ENCODE results near the gene TMEM60. TPM values are rescaled to one million over a fixed set of nuclear protein-coding genes. Genes with fewer than 3 reads are reported as not detected.
A peak's percentile ranks its signal among the peaks of the same experiment; 100 is the strongest.
"Not testable (repeated sequence)": the region's sequence is repeated elsewhere in the genome, so short reads cannot be mapped to it uniquely, and the experiment has no call there.

Gene TMEM60, protein sequence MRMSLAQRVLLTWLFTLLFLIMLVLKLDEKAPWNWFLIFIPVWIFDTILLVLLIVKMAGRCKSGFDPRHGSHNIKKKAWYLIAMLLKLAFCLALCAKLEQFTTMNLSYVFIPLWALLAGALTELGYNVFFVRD
- total RNA-seq: 10 to 100 TPM; 13.2 to 19.4 TPM

DNA sequence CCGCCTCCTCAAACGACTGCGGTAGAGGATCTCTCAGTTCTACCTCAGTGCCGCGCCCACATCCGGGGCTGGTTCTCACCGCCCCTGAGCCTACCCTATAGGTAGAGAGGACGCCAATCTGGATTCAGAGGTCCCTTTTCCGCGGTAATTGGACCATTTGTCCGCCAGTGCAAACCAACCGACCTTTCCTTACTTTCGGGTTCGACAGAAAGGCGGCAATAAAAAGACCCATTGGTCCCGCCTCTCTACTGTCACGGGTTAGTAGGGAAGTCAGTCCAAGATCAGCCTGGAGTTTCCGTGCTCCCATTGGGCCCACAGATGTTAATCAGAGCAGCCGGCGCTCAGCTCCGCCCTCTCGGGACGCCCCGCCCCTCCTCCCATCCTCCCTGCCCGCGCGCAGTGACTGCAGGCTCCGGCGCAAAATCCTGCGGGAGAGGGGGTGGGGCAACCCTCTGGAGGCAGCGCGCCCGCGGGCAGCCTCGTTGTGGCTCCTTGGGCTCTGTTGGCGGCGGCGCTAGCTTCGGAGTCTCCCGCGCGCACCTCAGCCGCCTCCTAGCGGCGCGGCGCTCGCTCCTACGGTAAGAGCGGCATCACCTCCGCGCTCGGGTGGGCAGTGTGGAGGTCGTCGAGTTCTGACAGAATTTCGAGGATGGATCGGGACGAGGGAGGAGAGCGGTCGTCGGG is at the start of gene TMEM60, which contains the start of gene PHTF2:
Gene TMEM60, minus strand, starts transcription at position 41 of the 684 bp plus-strand sequence. CDS start 4,061 bp downstream, outside the sequence.
Gene PHTF2, plus strand, starts transcription at position 380 of the 684 bp plus-strand sequence.
- DNase-seq (peak; percentile 98), ATAC-seq (peak; percentile 91)
- CTCF ChIA-PET: interaction anchor here (0.6 to 1.9 kb wide), 6 partner anchors 13 to 137 kb away, joined by 3 to 15 read pairs (median 4); partner anchors contain the start of gene RSBN1L
- Mint-ChIP-seq H3K27me3 (no peaks in the 10 kb centered on the region), H3K27ac (peak within 1 kb of the TSS; percentile 91), H3K9me3 (ENCODE audit: low read depth) (no peaks in the 10 kb centered on the region), H3K4me3 (peak within 1 kb of the TSS; percentile 93), H3K36me3 (peaks cover 29% of the 10 kb centered on the region), H3K4me1 (peaks cover 61% of the 10 kb centered on the region)

DNA sequence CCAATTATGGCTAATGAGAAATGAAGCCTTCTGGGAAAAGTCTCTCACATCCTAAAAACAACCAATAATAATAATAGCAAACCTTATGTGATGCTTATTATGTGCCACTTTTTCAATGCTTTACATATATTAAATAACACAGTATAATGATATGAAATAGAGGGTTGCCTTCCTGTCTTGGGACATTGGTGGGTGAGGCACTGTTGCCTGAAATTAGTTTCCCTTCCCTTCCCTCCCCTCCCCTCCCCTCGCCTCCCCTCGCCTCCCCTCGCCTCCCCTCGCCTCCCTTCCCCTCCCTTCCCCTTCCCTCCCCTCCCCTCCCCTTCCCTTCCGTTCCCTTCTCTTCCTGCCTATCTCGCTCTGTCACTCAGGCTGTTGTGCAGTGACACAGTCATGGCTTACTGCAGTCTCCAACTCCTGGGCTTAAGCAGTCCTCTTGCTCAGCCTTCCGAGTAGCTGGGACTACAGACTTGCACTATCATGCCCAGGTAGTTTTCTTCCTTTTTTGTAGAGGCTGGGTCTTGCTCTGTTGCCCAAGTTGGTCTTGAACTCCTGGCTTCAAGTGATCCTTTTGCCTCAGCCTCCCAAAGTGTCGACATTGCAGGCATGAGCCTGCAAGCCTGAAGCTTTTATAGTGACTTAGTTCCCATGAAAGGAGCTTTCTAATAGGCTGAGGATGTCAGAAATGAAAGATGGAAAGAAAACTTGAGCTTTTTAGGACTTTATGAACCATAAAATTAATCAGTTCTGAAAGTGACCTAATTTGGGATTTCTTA is 48.3 kb upstream of the TMEM60 start:
- CTCF ChIA-PET: no interaction called here
- Mint-ChIP-seq H3K4me3 (no peak overlapping the region), H3K27ac (no peak overlapping the region), H3K9me3 (ENCODE audit: low read depth) (no peaks in the 10 kb centered on the region), H3K4me1 (peaks cover 6% of the 10 kb centered on the region), H3K27me3 (no peaks in the 10 kb centered on the region), H3K36me3 (peaks cover 34% of the 10 kb centered on the region)
- ATAC-seq (no peak), DNase-seq (no peak)

DNA sequence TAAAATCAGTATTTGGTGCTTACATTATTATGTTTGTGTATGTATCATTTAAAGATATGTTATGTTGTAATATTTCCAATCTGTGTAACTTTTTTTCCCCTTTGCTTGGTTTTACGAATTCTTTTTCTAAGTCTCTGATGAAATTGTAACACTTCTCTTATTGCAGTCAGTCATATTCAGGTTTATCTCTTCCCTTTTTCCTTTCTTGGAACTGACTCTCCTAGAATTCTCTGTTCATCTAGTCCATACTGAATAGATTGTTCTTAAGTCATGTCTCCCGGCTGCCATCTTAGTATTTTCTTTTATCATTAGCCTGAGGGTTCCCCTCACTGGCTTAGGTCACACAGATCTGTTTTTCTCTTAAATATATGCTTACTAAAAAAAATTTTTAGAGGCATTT is 45.0 kb upstream of the TMEM60 start:
- no peak for ATAC-seq
- CTCF ChIA-PET: no interaction called here
- no peak overlapping the region for H3K27ac Mint-ChIP-seq
- DNase-seq: no peak
- H3K4me3 Mint-ChIP-seq: no peak overlapping the region
- H3K4me1 Mint-ChIP-seq: peaks cover 3% of the 10 kb centered on the region
- H3K36me3 Mint-ChIP-seq: peaks cover 18% of the 10 kb centered on the region
- no peaks in the 10 kb centered on the region for H3K27me3 Mint-ChIP-seq
- H3K9me3 Mint-ChIP-seq (ENCODE audit: low read depth): no peaks in the 10 kb centered on the region

DNA sequence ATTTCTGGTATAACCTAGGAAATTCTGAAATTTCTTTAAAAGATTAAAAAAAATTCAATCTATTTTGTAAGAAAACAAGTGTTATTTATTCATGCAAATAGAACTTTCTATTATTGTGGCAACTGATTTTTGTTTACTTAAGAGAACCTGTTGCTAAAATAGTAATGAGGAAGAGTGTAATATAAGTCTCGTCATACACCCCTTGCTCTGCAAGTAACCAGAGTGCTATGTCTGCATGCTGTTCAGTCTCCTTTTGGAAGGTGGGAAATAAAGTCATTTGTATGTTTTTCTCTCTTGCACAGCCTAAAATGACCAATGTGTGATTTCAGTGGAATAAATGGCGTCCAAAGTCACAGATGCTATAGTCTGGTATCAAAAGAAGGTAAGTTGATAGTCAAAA is 41.7 kb upstream of the TMEM60 start:
- CTCF ChIA-PET: no interaction called here
- H3K27me3 Mint-ChIP-seq: no peaks in the 10 kb centered on the region
- no peak for DNase-seq
- H3K9me3 Mint-ChIP-seq (ENCODE audit: low read depth): no peaks in the 10 kb centered on the region
- no peak overlapping the region for H3K4me3 Mint-ChIP-seq
- H3K36me3 Mint-ChIP-seq: peaks cover 19% of the 10 kb centered on the region
- no peak for ATAC-seq
- no peak overlapping the region for H3K27ac Mint-ChIP-seq
- peaks cover 2% of the 10 kb centered on the region for H3K4me1 Mint-ChIP-seq

DNA sequence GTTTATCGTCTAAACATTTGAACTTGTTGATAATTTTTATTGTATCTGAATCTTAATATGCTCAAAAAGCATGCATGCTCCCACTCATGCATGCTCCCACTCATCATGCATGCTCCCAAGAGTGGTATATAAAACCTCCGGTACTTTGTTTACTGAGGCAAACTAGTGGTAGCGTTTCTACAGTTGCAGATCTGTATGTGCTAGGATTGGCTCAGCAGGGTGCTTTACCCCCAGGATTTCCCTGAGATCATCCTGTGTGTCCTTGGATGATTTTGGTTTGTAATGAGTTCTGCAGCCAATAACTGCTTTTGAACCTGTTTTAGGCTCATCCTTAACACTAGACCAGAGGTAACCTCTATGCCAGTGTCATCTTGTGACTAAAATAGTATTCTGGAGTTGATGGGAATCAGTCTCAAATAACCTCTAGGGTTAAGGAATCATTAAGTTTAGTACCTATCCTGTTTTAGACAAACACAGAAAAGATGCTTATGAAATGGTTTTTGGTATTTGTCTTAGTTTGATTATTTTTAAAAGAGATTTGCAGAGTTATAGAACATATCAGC is 40.8 kb upstream of the TMEM60 start:
- CTCF ChIA-PET: no interaction called here
- Mint-ChIP-seq H3K27ac (no peak overlapping the region), H3K9me3 (ENCODE audit: low read depth) (no peaks in the 10 kb centered on the region), H3K4me1 (peaks cover 8% of the 10 kb centered on the region), H3K27me3 (no peaks in the 10 kb centered on the region), H3K36me3 (peaks cover 17% of the 10 kb centered on the region), H3K4me3 (no peak overlapping the region)
- ATAC-seq (no peak), DNase-seq (no peak)

DNA sequence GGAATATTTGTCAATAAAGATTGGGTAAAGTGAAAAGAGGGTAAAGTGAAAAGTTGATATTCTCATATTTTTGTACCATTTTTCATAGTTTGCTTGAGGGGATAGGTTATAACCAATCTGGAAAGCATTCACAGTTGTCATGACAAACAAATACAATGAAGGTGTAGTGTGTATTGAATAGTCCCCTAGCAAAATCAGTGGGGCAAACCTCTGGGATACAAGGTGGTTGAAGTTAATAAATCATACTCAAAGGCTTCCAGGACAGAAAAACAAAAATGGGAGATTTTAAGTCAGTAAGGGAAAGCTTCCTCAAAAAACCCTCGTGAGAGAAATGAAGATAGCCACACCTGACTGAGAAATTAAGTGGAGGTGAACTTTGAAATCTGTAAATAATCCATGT is 39.7 kb upstream of the TMEM60 start:
- no peak overlapping the region for H3K27ac Mint-ChIP-seq
- no peak overlapping the region for H3K4me3 Mint-ChIP-seq
- H3K9me3 Mint-ChIP-seq (ENCODE audit: low read depth): no peaks in the 10 kb centered on the region
- peaks cover 15% of the 10 kb centered on the region for H3K36me3 Mint-ChIP-seq
- peaks cover 16% of the 10 kb centered on the region for H3K4me1 Mint-ChIP-seq
- CTCF ChIA-PET: no interaction called here
- no peaks in the 10 kb centered on the region for H3K27me3 Mint-ChIP-seq
- ATAC-seq: no peak
- no peak for DNase-seq

DNA sequence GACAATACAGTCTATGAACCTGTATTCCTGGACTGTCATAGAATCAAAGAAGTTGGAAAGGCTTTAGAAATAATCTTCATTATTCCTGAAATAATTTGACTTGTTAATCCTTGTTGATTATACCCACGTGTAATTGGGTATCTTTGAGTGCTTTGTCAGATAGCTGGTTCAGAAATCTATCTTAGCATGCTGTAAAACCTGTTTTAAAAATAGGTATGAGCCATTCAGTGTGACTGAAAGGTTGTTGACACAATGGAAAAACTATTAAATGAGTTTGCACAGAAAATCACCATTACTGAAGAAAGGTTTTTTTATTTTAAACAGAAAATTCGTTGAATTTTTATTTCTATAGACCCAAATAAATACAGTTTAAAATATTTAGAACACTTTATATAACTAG is 39.0 kb upstream of the TMEM60 start:
- ATAC-seq: no peak
- no peaks in the 10 kb centered on the region for H3K27me3 Mint-ChIP-seq
- peaks cover 15% of the 10 kb centered on the region for H3K36me3 Mint-ChIP-seq
- H3K4me3 Mint-ChIP-seq: no peak overlapping the region
- peaks cover 17% of the 10 kb centered on the region for H3K4me1 Mint-ChIP-seq
- no peaks in the 10 kb centered on the region for H3K9me3 Mint-ChIP-seq (ENCODE audit: low read depth)
- no peak overlapping the region for H3K27ac Mint-ChIP-seq
- CTCF ChIA-PET: no interaction called here
- no peak for DNase-seq

DNA sequence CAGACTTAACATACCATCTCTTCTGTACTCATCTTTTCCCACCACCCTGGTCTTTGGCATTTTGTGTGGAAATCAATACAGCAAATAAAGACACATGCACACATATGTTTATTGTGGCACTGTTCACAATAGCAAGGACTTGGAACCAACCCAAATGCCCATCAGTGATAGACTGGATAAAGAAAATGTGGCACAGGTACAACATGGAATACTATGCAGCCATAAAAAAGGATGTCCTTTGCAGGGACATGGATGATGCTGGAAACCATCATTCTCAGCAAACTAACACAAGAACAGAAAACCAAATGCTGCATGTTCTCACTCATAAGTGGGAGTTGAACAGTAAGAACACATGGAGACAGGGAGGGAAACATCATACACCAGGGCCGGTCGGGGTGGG is 38.2 kb upstream of the TMEM60 start:
- H3K9me3 Mint-ChIP-seq (ENCODE audit: low read depth); ATAC-seq; DNase-seq; CTCF ChIA-PET; H3K4me3 Mint-ChIP-seq; H3K27ac Mint-ChIP-seq; H3K27me3 Mint-ChIP-seq: not testable (repeated sequence)
- Mint-ChIP-seq H3K36me3 (peaks cover 15% of the 10 kb centered on the region), H3K4me1 (peaks cover 17% of the 10 kb centered on the region)

DNA sequence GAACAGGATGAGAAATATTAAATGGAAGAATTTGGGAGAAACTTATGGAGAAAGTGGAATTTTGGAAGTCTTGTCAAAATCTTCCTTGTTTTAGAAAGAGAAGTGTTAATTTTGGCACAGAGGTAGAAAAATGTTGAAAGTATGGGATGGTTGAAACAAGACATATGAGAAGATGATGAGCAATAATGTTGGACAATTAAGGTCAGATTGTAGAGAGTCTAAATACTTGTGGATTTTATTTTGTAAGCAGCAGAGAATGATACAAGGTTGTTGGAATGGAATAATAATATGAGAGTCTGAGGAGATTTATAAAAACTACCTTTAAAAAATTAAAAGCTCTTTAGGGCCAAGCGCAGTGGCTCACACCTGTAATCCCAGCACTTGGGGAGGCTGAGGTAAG is 34.9 kb upstream of the TMEM60 start:
- CTCF ChIA-PET: interaction anchor here (1.4 kb wide), 1 partner anchor 34 kb away, joined by 5 read pairs; the partner anchor contains the start of genes PHTF2 and TMEM60
- H3K4me1 Mint-ChIP-seq: peaks cover 22% of the 10 kb centered on the region

DNA sequence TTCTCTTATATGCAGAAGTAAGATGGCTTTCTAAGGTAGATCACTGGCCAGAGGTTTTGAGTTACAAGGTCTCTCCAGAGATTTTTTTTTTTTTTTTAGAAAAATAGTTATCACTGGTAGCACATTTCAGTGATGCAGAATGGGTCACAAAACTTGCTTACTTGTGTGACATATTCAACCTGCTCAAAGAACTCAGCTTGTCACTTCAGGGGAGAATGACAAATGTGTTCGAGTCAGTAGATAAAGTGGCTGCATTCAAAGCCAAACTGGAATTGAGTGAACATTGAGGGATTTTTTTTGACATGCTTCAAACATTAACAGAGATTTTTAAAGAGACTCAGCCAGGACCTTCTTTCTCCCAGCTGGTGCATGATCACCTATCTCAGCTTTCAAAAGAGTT is 33.7 kb upstream of the TMEM60 start:
- Mint-ChIP-seq H3K27ac (no peak overlapping the region), H3K4me1 (peaks cover 24% of the 10 kb centered on the region), H3K9me3 (ENCODE audit: low read depth) (no peaks in the 10 kb centered on the region), H3K27me3 (no peaks in the 10 kb centered on the region), H3K36me3 (peaks cover 13% of the 10 kb centered on the region), H3K4me3 (no peak overlapping the region)
- CTCF ChIA-PET: interaction anchor here (0.5 to 0.7 kb wide), 2 partner anchors 17 to 146 kb away, joined by 3 read pairs; no protein-coding TSS in a partner anchor
- DNase-seq: no peak
- ATAC-seq: no peak

More for the DNA sequence above, 34.9 kb upstream of the TMEM60 start:
- H3K36me3 Mint-ChIP-seq: peaks cover 12% of the 10 kb centered on the region
- DNase-seq (no peak), ATAC-seq (no peak)
- H3K27ac Mint-ChIP-seq: no peak overlapping the region
- H3K4me3 Mint-ChIP-seq: no peak overlapping the region
- H3K27me3 Mint-ChIP-seq: no peaks in the 10 kb centered on the region
- H3K9me3 Mint-ChIP-seq (ENCODE audit: low read depth): no peaks in the 10 kb centered on the region

DNA sequence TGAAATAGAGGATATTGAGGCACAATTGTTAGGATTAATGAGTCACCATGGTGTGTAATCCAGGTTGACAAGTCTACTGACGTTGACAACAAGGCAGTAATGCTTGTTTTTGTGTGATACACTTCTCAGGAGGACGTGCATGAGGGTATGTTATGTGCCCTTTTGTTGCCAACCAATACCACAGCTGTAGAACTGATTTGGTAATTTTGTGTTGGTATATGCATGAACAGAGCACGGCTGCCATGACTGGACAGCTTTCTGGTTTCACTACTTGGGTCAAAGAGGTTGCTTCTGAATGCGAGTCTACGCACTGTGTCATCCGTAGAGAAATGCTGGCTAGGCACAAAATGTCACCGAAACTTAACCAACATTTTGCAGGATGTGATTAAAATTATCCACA is 33.2 kb upstream of the TMEM60 start:
- no peak overlapping the region for H3K27ac Mint-ChIP-seq
- no peak overlapping the region for H3K4me3 Mint-ChIP-seq
- H3K36me3 Mint-ChIP-seq: peaks cover 15% of the 10 kb centered on the region
- peaks cover 24% of the 10 kb centered on the region for H3K4me1 Mint-ChIP-seq
- no peaks in the 10 kb centered on the region for H3K9me3 Mint-ChIP-seq (ENCODE audit: low read depth)
- no peak for DNase-seq
- no peak for ATAC-seq
- CTCF ChIA-PET: interaction anchor here (0.5 to 0.7 kb wide), 2 partner anchors 18 to 145 kb away, joined by 3 read pairs; no protein-coding TSS in a partner anchor
- H3K27me3 Mint-ChIP-seq: no peaks in the 10 kb centered on the region

DNA sequence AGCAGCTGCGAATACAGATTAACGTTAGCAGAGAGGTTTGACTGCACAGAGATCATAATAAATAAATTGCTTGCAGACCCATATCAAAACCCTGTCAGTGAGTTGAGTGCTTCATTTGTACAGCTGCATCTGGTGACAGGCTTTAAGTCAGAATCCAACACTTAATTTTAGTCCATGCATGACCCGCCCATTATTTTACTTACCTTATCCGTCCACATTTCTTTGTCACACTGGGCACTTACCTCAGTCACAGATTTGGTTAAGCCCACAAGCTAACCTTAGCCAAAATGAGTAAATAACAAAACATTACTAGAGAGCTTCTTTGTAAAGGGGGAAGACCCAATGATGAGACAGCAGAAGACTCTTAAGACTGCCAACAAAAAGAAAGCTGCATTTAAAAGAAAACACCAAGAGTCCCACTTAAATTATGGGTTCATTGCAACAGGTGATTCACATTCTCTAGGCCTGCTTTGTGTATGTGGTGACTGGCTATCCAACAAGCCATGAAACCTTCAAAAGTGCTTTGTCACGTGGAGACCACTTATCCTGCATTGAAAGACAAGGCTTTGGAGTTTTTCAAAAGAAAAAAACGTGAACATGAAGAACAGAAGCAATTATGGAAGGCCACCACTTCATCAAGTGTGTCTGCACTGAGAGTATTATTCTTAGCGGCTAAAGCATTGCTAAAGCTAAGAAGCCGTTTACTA is 32.6 kb upstream of the TMEM60 start:
- H3K27ac Mint-ChIP-seq: no peak overlapping the region
- H3K4me3 Mint-ChIP-seq: no peak overlapping the region
- ATAC-seq (no peak), DNase-seq (no peak)
- CTCF ChIA-PET: interaction anchor here (0.7 kb wide), 1 partner anchor 18 kb away, joined by 3 read pairs; no protein-coding TSS in a partner anchor
- peaks cover 13% of the 10 kb centered on the region for H3K36me3 Mint-ChIP-seq
- H3K27me3 Mint-ChIP-seq: no peaks in the 10 kb centered on the region
- H3K4me1 Mint-ChIP-seq: peaks cover 24% of the 10 kb centered on the region
- H3K9me3 Mint-ChIP-seq (ENCODE audit: low read depth): no peaks in the 10 kb centered on the region

DNA sequence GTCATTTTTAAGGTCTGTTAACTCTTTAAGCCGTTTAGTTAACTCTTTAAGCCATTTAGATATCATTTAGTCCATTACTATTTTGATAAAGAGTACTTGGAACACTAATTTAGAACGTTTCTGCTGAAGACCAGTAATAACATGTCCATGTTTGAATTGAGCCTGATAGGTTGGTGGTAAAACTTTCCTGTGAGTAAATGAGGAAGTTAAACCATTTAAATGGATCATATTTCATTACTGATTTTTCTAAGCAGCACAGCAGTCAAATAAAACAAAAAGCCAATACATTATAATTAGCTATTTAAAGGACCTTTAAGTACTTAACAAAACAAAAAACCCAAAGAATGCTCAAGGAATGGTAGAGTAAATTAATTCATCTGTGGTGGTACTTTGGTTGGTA is 29.8 kb upstream of the TMEM60 start:
- Mint-ChIP-seq H3K27me3 (no peaks in the 10 kb centered on the region), H3K4me3 (no peak overlapping the region), H3K9me3 (ENCODE audit: low read depth) (peaks cover 7% of the 10 kb centered on the region), H3K36me3 (peaks cover 31% of the 10 kb centered on the region), H3K4me1 (peaks cover 13% of the 10 kb centered on the region), H3K27ac (no peak overlapping the region)
- DNase-seq (no peak), ATAC-seq (no peak)
- CTCF ChIA-PET: no interaction called here

Measured in activated CD8-positive, alpha-beta memory T cell treated with anti-CD3 and anti-CD28 coated beads, Interleukin-2, amount 10 ng/mL, durations not matched to agents 7 days and 5 days (primary cell).